ENCODE data around the gene ATAD3A. TPM values are rescaled to one million over a fixed set of nuclear protein-coding genes. Genes with fewer than 3 reads are reported as not detected.

Gene ATAD3A
- total RNA-seq, 2 donors from 2014 or later: 19.6 to 74.0 TPM

GRCh38 chr1:1574721-1575537 is 63.0 kb downstream of the ATAD3A start, which contains the start of gene SSU72:
SSU72 (minus strand) TSS chr1:1574863; CDS start chr1:1574557, 306 bp downstream.
- Histone ChIP-seq H3K9me3 (no peaks in the 10 kb centered on the region), H3K36me3 (no peaks in the 10 kb centered on the region), H3K4me1 (peaks cover 8% of the 10 kb centered on the region), H3K27ac (peak within 1 kb of the TSS; percentile 95), H3K4me3 (peak within 1 kb of the TSS; percentile 80), H3K27me3 (no peaks in the 10 kb centered on the region), H3K9ac (ENCODE audit: low read depth in 2 of 2, low read length in 2 of 2) (peak within 1 kb of the TSS; percentile 98)
- intact Hi-C loops (cut with DNase I): no loop called here
- DNase-seq: peak; percentile 92
- TF ChIP-seq CTCF (IDR thresholded peaks at IDR 0.05): no peak

DNA sequence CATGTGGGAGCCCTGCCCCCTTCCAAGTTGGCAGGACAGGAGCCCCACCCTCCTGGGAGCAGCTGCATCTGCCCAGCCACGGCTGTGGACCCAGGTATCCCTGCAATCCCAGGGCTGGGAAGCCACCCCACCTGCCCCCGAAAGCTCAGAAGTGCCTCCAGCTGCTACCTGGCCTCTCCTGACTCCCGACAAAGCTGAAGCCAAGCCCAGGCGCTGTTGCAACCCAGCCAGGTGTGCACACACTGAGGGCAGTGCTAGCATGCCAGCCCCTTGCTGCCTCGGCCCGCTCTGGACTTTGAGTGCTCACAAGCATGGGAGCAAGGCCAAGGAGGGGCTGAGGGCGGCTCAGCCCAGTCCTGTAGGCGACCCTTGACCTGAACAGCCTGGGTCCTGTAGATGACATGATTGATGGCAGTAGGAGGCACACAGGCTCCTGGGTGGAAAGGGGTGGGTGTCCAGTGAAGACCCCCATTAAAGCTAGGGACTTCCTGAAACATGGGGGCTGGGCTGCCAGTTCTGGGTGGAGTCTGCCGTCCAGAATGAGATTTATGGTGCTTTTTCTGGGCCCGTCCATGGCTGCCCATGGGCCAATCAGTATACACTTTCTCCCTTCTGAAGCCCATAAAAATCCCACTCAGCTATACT is 65.5 kb downstream of the ATAD3A start:
- Histone ChIP-seq H3K4me1 (peaks cover 8% of the 10 kb centered on the region), H3K27me3 (no peaks in the 10 kb centered on the region), H3K9ac (ENCODE audit: low read depth in 2 of 2, low read length in 2 of 2) (peak overlapping the region in 1 of 2 donors; percentile 32), H3K4me3 (no peak overlapping the region), H3K9me3 (no peaks in the 10 kb centered on the region), H3K27ac (no peak overlapping the region), H3K36me3 (no peaks in the 10 kb centered on the region)
- TF ChIP-seq CTCF (IDR thresholded peaks at IDR 0.05): no peak
- peak; percentile 56 for DNase-seq
- intact Hi-C loops (cut with DNase I): no loop called here

DNA sequence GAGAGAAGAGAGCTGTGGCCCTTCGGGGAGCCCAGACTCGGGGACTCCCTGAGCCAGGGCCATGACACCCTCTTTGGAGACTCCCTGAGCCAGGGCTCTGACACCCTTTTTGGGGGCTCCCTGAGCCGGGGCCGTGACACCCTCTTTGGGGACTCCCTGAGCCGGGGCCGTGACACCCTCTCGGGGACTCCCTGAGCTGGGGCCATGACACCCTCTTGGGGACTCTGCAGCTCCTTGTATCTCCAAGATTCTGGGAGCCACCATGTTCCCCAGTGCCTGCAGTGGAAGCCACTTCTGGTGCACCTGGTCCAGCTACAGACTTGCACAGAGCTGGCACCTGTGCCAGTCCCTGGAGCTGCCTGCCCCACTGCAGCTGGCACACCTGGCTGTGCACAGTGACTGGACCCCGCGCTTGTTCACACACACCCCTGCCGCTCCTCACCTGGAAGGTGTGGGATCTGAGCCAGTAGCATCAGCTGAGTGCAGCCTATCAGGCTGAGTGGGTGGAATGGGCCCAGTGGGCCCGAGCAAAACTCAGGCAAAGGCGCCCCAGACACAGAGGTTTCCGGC is 66.5 kb downstream of the ATAD3A start:
- Histone ChIP-seq H3K9me3 (no peaks in the 10 kb centered on the region), H3K36me3 (no peaks in the 10 kb centered on the region), H3K27ac (no peak overlapping the region), H3K27me3 (no peaks in the 10 kb centered on the region), H3K9ac (ENCODE audit: low read depth in 2 of 2, low read length in 2 of 2) (no peak overlapping the region), H3K4me1 (peaks cover 8% of the 10 kb centered on the region), H3K4me3 (no peak overlapping the region)
- intact Hi-C loops (cut with DNase I): no loop called here
- no peak for TF ChIP-seq CTCF (IDR thresholded peaks at IDR 0.05)
- DNase-seq: no peak

DNA sequence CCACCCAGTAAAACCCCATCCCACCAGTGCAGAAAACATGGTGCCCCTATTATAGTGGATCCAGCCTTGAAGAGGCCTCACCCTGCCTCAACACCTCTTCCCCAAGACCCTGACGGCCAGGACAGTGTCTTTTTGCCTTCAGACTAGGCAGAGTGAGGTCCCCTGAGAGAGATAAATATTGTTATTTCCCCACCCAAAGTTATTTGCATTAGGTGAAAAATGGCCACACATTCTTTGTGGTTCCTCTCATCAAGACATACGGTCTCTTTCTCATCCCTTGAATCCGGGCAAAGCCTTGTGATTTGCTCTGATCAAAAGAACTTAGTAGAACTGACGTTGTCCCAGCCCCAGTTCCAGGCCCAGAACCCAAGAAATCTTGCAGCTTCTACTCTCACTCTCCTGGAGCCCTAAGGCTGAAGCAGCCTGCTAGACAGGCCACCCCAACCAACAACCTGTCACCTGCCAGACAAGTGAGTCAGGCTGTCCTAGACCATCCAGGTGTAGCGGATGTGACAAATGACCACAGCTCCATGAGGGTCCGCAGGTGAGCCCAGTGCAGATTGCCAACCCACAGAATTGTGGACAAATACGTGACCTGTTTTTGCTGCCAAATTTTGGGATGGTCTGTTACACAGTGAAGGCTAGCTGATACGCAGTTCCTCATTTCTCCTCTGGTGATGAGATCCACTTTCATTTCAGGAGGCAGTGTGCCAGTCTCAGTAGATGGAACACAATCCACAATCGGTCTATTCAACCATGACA is 70.8 kb downstream of the ATAD3A start:
- no peak overlapping the region for H3K27ac ChIP-seq
- H3K27me3 ChIP-seq: no peaks in the 10 kb centered on the region
- no peak overlapping the region for H3K4me3 ChIP-seq
- no peaks in the 10 kb centered on the region for H3K36me3 ChIP-seq
- TF ChIP-seq CTCF (IDR thresholded peaks at IDR 0.05): no peak
- no peak for DNase-seq
- no peak overlapping the region for H3K9ac ChIP-seq (ENCODE audit: low read depth in 2 of 2, low read length in 2 of 2)
- intact Hi-C loops (cut with DNase I): no loop called here
- H3K4me1 ChIP-seq: no peaks in the 10 kb centered on the region
- H3K9me3 ChIP-seq: no peaks in the 10 kb centered on the region

- Histone ChIP-seq H3K27me3 (no peaks in the 10 kb centered on the region), H3K4me3 (no peak overlapping the region), H3K36me3 (no peaks in the 10 kb centered on the region), H3K9ac (ENCODE audit: low read depth in 2 of 2, low read length in 2 of 2) (no peak overlapping the region), H3K4me1 (no peaks in the 10 kb centered on the region), H3K9me3 (no peaks in the 10 kb centered on the region), H3K27ac (no peak overlapping the region)
- intact Hi-C loops (cut with DNase I): no loop called here
- no peak for TF ChIP-seq CTCF (IDR thresholded peaks at IDR 0.05)
- DNase-seq: no peak
These were observed 71.5 kb downstream of the ATAD3A start for GRCh38 chr1:1583347-1584010.
